ENCODE results near the gene LGALS3BP.

GRCh38 chr17:78934681-78935418 is 44.9 kb downstream of the LGALS3BP start:
- TF ChIP-seq CTCF (CRISPR knock-in tag; IDR thresholded peaks at IDR 0.05): no peak
- no peak for TF ChIP-seq RFX5 (IDR thresholded peaks at IDR 0.05; ENCODE audit: low read depth, low read length)
- TF ChIP-seq ESRRA (CRISPR knock-in tag; IDR thresholded peaks at IDR 0.05; ENCODE audit: low read depth): no peak
- no peak for TF ChIP-seq ZNF276 (CRISPR knock-in tag; IDR thresholded peaks at IDR 0.05; ENCODE audit: low read depth)
- TF ChIP-seq ZMYM4 (CRISPR knock-in tag; IDR thresholded peaks at IDR 0.05): no peak
- no peak for TF ChIP-seq ZNF660 (CRISPR knock-in tag; IDR thresholded peaks at IDR 0.05; ENCODE audit: borderline replicate concordance, low read depth)
- TF ChIP-seq SKIL (CRISPR knock-in tag; IDR thresholded peaks at IDR 0.05; ENCODE audit: borderline replicate concordance): no peak
- no peak for TF ChIP-seq RNF2 (conservative IDR thresholded peaks at IDR 0.05; ENCODE audit: low read depth)
- no peak for TF ChIP-seq PRDM15 (CRISPR knock-in tag; IDR thresholded peaks at IDR 0.05)
- no peak for TF ChIP-seq MBNL3 (CRISPR knock-in tag; conservative IDR thresholded peaks at IDR 0.05)
- TF ChIP-seq ZNF3 (CRISPR knock-in tag; IDR thresholded peaks at IDR 0.05): no peak
- no peak for TF ChIP-seq ZBTB26 (CRISPR knock-in tag; IDR thresholded peaks at IDR 0.05; ENCODE audit: borderline replicate concordance)
- no peak for TF ChIP-seq U2AF1 (optimal IDR thresholded peaks at IDR 0.05; ENCODE audit: low read depth, low read length)
- TF ChIP-seq SIN3A (IDR thresholded peaks at IDR 0.05; ENCODE audit: borderline replicate concordance, low read depth, low read length): no peak

Measured in HepG2 (cell line).